ENCODE measurements around the gene ZNFX1.
"Not testable (repeated sequence)": the region's sequence is repeated elsewhere in the genome, so short reads cannot be mapped to it uniquely, and the experiment has no call there.

Gene ZNFX1

DNA sequence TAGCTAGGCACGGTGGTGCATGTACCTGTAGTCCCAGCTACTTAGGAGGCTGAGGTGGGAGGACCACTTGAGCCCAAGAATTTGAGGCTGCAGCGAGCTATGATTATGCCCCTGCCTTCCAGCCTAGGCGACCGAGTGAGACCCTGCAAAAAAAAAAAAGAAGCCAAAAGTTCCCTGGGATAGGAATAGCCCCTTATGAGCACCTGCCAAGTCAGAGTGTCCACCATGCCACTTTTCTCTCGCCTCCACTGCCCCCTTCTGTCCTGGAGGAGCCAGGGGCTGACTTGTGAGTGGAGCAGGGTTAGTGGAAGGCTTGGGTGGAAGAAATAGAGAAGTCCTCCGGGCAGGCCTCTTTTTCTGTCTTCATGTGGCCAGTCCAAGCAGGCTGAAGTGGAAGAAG, 70.8 kb downstream of the ZNFX1 start:
- no peak for DNase-seq

DNA sequence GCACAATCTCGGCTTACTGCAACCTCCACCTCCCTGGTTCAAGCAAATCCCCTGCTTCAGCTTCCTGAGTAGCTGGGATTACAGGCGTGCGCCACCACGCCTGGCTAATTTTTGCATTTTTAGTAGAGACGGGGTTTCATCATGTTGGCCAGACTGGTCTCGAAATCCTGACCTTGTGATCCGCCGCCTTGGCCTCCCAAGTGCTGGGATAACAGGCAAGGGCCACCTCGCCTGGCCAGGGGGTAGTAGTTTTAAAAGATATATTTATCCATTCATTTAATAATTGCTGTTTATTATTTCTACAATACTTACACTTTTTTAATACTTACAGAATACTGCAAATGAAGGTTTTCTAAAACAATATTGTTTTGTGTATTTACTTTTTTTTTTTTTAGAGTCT, 74.1 kb downstream of the ZNFX1 start:
- DNase-seq, result no peak

DNA sequence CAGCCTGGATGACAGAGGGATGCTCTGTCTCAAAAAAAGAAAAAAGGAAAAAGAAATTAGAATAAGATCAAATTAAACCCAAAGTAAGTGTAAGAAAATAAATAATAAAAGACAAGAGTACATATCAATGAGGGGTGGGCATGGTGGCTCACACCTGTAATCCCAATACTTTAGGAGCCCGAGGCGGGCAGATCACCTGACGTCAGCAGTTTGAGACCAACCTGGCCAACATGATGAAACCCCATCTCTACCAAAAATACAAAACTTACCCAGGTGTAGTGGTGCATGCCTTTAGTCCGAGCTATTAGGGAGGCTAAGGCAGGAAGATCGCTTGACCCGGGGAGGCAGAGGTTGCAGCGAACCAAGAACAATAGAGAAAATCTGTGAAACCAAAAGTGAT, 74.8 kb downstream of the ZNFX1 start:
- no peak for DNase-seq

DNA sequence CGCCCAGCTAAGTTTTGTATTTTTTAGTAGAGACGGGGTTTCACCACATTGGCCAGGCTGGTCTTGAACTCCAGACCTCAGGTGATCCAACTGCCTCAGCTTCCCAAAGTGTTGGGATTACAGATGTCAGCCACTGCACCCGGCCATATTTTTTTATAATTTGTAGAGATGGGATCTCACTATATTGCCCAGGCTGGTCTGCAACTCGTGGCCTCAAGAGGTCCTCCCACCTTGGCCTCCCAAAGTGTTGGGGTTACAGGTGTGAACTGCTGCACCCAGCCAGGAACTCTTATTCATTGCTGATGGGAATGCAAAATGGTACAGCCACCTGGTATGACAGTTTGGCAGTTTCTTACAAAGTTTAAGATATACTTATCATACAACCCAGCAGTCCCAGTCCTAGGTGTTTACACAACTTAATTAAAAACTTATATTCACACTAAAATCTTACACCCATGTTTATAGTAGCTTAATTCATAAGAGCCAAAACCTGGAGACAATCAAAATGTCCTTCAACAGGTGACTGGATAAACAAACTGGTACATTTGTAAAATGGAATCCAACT, 78.0 kb downstream of the ZNFX1 start:
- no peak for DNase-seq

DNA sequence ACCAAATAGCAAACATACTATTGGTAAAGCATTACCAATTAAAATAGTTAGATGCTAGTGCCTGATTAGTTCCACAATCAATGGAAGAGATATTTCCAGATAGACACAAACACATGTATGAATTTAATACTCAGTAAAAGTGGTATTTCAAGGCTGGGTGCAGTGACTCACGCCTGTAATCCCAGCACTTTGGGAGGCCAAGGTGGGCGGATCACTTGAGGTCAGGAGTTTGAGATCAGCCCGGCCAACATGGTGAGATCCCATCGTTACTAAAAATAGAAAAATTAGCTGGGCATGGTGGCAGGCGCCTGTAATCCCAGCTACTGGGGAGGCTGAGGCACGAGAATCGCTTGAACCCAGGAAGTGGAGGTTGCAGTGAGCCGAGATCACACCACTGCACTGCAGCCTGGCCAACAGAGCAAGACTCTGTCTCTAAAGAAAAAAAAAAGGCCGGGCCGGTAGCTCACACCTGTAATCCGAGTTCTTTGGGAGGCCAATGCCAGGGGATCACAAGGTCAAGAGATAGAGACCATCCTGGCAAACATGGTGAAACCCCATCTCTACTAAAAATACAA, 84.8 kb downstream of the ZNFX1 start:
- DNase-seq, result not testable (repeated sequence)
